IMR-90 (cell line): Measurements from ENCODE around the gene SRPK2. TPM values are rescaled to one million over a fixed set of nuclear protein-coding genes. Genes with fewer than 3 reads are reported as not detected.

Experiments used
- ATAC-seq: fragments of 200-7000 bp; cut with Tn5 transposase; 2 replicates; pipeline ENCODE4 v1.9.1; 2020; ENCODE audit warnings: low read depth, mild to moderate bottlenecking, moderate library complexity
- BruUV-seq: library from RNA; stranded (reverse); fragments of 400-500 nt; replicated peaks from 2 replicates; lab custom pipeline; 2021; lab: Mats Ljungman, UMichigan
- CTCF ChIA-PET: fragments of 300-600 bp; formaldehyde crosslinking; extraction: SDS; loops from one replicate; lab custom pipeline; 2021; ENCODE audit warnings: antibody characterized with exemption; lab: Yijun Ruan, JAX
- POLR2A ChIA-PET: fragments of 300-600 bp; sonication (Branson Sonifier 250); formaldehyde crosslinking; loops from one replicate; lab custom pipeline; 2022; ENCODE audit warnings: antibody characterized with exemption; ENCODE audit not compliant: unreplicated experiment; lab: Charles Lee
- DNase-seq: peaks from one replicate; pipeline ENCODE4 v3.0.0; 2013
- H2AFZ ChIP-seq: replicated peaks from 2 replicates; pipeline ENCODE3; 2013; ENCODE audit warnings: low read length, mild to moderate bottlenecking; ENCODE audit not compliant: poor library complexity
- H2AK5ac ChIP-seq: 2 replicates; pipeline ENCODE4 v1.6.1; 2013; ENCODE audit warnings: low read depth, low read length, inconsistent platforms
- H2AK9ac ChIP-seq: replicated peaks from 2 replicates; pipeline ENCODE3; 2013; ENCODE audit warnings: mild to moderate bottlenecking, low read depth, low read length, moderate library complexity; ENCODE audit not compliant: poor library complexity
- H2BK120ac ChIP-seq: 2 replicates; pipeline ENCODE4 v1.6.1; 2013; ENCODE audit warnings: low read depth, low read length, inconsistent platforms
- H2BK15ac ChIP-seq: 3 replicates; pipeline ENCODE4 v1.6.1; 2013; ENCODE audit warnings: low read depth, low read length, inconsistent platforms
- H2BK20ac ChIP-seq: 2 replicates; pipeline ENCODE4 v1.6.1; 2013; ENCODE audit warnings: low read depth, mild to moderate bottlenecking, inconsistent platforms, low read length, moderate library complexity
- H2BK5ac ChIP-seq: 2 replicates; pipeline ENCODE4 v1.6.1; 2013; ENCODE audit warnings: mild to moderate bottlenecking, low read depth, low read length, inconsistent platforms; ENCODE audit not compliant: poor library complexity, severe bottlenecking
- H3K14ac ChIP-seq: replicated peaks from 2 replicates; pipeline ENCODE4 v1.6.1; 2013; ENCODE audit warnings: low read depth, low read length, inconsistent platforms
- H3K18ac ChIP-seq: 2 replicates; pipeline ENCODE4 v1.6.1; 2013; ENCODE audit warnings: low read depth, low read length, control low read depth
- H3K23ac ChIP-seq: 2 replicates; pipeline ENCODE4 v1.6.1; 2013; ENCODE audit warnings: low read depth, low read length, inconsistent platforms
- H3K27ac ChIP-seq: 2 replicates; pipeline ENCODE4 v1.5.1; 2013; ENCODE audit warnings: mild to moderate bottlenecking, control low read depth, low read length; ENCODE audit not compliant: insufficient read depth
- H3K27me3 ChIP-seq: 2 replicates; pipeline ENCODE4 v1.6.1; 2013; ENCODE audit warnings: low read length; ENCODE audit not compliant: control insufficient read depth, insufficient read depth
- H3K36me3 ChIP-seq: 2 replicates; pipeline ENCODE4 v1.6.1; 2013; ENCODE audit warnings: low read length, mixed read lengths; ENCODE audit not compliant: control insufficient read depth, insufficient read depth
- H3K4ac ChIP-seq: 2 replicates; pipeline ENCODE4 v1.6.1; 2013; ENCODE audit warnings: low read depth, low read length, inconsistent platforms
- H3K4me1 ChIP-seq: 2 replicates; pipeline ENCODE4 v1.6.1; 2013; ENCODE audit warnings: low read length, mixed read lengths; ENCODE audit not compliant: control insufficient read depth, insufficient read depth
- H3K4me2 ChIP-seq: 2 replicates; pipeline ENCODE4 v1.6.1; 2013; ENCODE audit warnings: low read depth, mild to moderate bottlenecking, control low read depth, low read length, moderate library complexity
- H3K4me3 ChIP-seq: 2 replicates; pipeline ENCODE4 v1.5.1; 2013; ENCODE audit warnings: low read depth, mild to moderate bottlenecking, control low read depth, low read length, moderate library complexity; ENCODE audit not compliant: insufficient read depth
- H3K56ac ChIP-seq: 2 replicates; pipeline ENCODE4 v1.6.1; 2013; ENCODE audit warnings: low read length, inconsistent platforms; ENCODE audit not compliant: insufficient read depth; ENCODE audit errors: extremely low read depth
- H3K79me1 ChIP-seq, 2 experiments: 2 replicates each; pipeline ENCODE4 v1.6.1; 2013; ENCODE audit warnings: low read length in 2 of 2, inconsistent platforms in 1 of 2, low read depth in 1 of 2
- H3K9ac ChIP-seq: 2 replicates; pipeline ENCODE4 v1.6.1; 2013; ENCODE audit warnings: low read depth, low read length, control low read depth
- H3K9me1 ChIP-seq: 2 replicates; pipeline ENCODE4 v1.6.1; 2013; ENCODE audit warnings: low read length, inconsistent platforms; ENCODE audit not compliant: insufficient read depth
- H3K9me3 ChIP-seq: 2 replicates; pipeline ENCODE4 v1.6.1; 2013; ENCODE audit warnings: low read length; ENCODE audit not compliant: control insufficient read depth, insufficient read depth
- H4K20me1 ChIP-seq: 2 replicates; pipeline ENCODE4 v1.6.1; 2013; ENCODE audit warnings: low read length, inconsistent platforms; ENCODE audit not compliant: insufficient read depth
- H4K5ac ChIP-seq: 2 replicates; pipeline ENCODE4 v1.6.1; 2013; ENCODE audit warnings: mild to moderate bottlenecking, low read depth, low read length, control low read depth
- H4K8ac ChIP-seq, 2 experiments: 2 replicates each; pipeline ENCODE4 v1.6.1; 2013; ENCODE audit warnings: low read depth in 2 of 2, low read length in 2 of 2, control low read depth in 1 of 2, inconsistent platforms in 1 of 2
- H4K91ac ChIP-seq: 2 replicates; pipeline ENCODE4 v1.6.1; 2013; ENCODE audit warnings: low read depth, low read length, inconsistent platforms; ENCODE audit not compliant: insufficient read depth
- BHLHE40 ChIP-seq: fragments of 150-350 bp; IDR thresholded peaks from 2 replicates; pipeline ENCODE4 v1.6.1; 2016; ENCODE audit warnings: mild to moderate bottlenecking, low read depth, low read length
- CEBPB ChIP-seq: IDR thresholded peaks from 2 replicates; pipeline ENCODE4 v1.6.1; 2012; ENCODE audit warnings: low read depth, low read length, improper control_type of control experiment
- CHD1 ChIP-seq: IDR thresholded peaks from 2 replicates; pipeline ENCODE4 v1.6.1; 2012; ENCODE audit warnings: low read depth, low read length, improper control_type of control experiment
- CTCF ChIP-seq: conservative IDR thresholded peaks from 2 replicates; pipeline ENCODE4 v1.5.1; 2012; ENCODE audit warnings: mild to moderate bottlenecking, low read depth, low read length, improper control_type of control experiment
- ELK1 ChIP-seq: fragments of 150-350 bp; IDR thresholded peaks from 2 replicates; pipeline ENCODE4 v1.6.1; 2016; ENCODE audit warnings: low read depth, mild to moderate bottlenecking, low read length, moderate library complexity, borderline replicate concordance
- FOS ChIP-seq: fragments of 150-350 bp; IDR thresholded peaks from 2 replicates; pipeline ENCODE4 v1.6.1; 2016; ENCODE audit warnings: low read depth, low read length
- MAFK ChIP-seq: IDR thresholded peaks from 2 replicates; pipeline ENCODE4 v1.6.1; 2012; ENCODE audit warnings: low read depth, low read length, improper control_type of control experiment
- MAZ ChIP-seq: IDR thresholded peaks from 2 replicates; pipeline ENCODE4 v1.6.1; 2012; ENCODE audit warnings: low read depth, mild to moderate bottlenecking, low read length, improper control_type of control experiment, moderate library complexity, borderline replicate concordance
- NFE2L2 ChIP-seq: fragments of 150-350 bp; IDR thresholded peaks from 2 replicates; pipeline ENCODE4 v1.6.1; 2016; ENCODE audit warnings: low read depth, mild to moderate bottlenecking, low read length
- POLR2A ChIP-seq: IDR thresholded peaks from 2 replicates; pipeline ENCODE4 v1.6.1; 2012; ENCODE audit warnings: mild to moderate bottlenecking, low read depth, low read length
- RAD21 ChIP-seq: IDR thresholded peaks from 2 replicates; pipeline ENCODE4 v1.6.1; 2012; ENCODE audit warnings: low read length, improper control_type of control experiment
- RCOR1 ChIP-seq: IDR thresholded peaks from 2 replicates; pipeline ENCODE4 v1.6.1; 2012; ENCODE audit warnings: mild to moderate bottlenecking, low read length, improper control_type of control experiment; ENCODE audit not compliant: insufficient replicate concordance
- SMC3 ChIP-seq: fragments of 150-350 bp; IDR thresholded peaks from 2 replicates; pipeline ENCODE4 v1.6.1; 2016; ENCODE audit warnings: low read depth, mild to moderate bottlenecking, antibody characterized with exemption, low read length, moderate library complexity
- USF2 ChIP-seq: fragments of 150-350 bp; IDR thresholded peaks from 2 replicates; pipeline ENCODE4 v1.6.1; 2017; ENCODE audit warnings: mild to moderate bottlenecking, antibody characterized with exemption, low read length, low read depth
- dilution Hi-C: fragments of 300-500 bp; cut with HindIII; formaldehyde crosslinking; loops from one replicate; pipeline ENCODE4 v1.14.3; 2018; ENCODE audit warnings: low sequenced_read_pairs; ENCODE audit not compliant: unreplicated experiment
- in situ Hi-C: fragments of 300-500 bp; cut with MboI; formaldehyde crosslinking; loops from 3 replicates; pipeline ENCODE4 v1.14.3; 2019; ENCODE audit warnings: low sequenced_read_pairs, inconsistent platforms, mixed read lengths
- intact Hi-C: fragments of 100-400 bp; cut with micrococcal nuclease; formaldehyde crosslinking; loops from 2 replicates; pipeline ENCODE4 v1.10.0; 2022
- polyA plus RNA-seq, 3 experiments: library from polyadenylated mRNA; depleted of rRNA; stranded (reverse); fragments of >200 nt; gene quantifications; 2 replicates each; pipeline ENCODE4 v1.2.3, GENCODE V29; 2012; ENCODE audit warnings: low replicate concordance in 1 of 3
- total RNA-seq: library from RNA; depleted of rRNA; stranded (reverse); fragments of >200 nt; gene quantifications from 2 replicates; pipeline ENCODE4 v1.2.3, GENCODE V29; 2012

The SRPK2 gene
- total and polyA plus RNA-seq, 2 of the 4 experiments (the other 2 are of a cell fraction) = 13.2 to 33.0 TPM

GRCh38 chr7:105246679-105247078 is 142.0 kb downstream of the SRPK2 start:
- Histone ChIP-seq H3K27ac (no peak overlapping the region), H3K36me3 (no peaks in the 10 kb centered on the region), H3K14ac (no peak overlapping the region), H4K8ac (no peak overlapping the region), H3K18ac (no peak overlapping the region), H3K79me1 (peaks cover 62 to 85% of the 10 kb centered on the region in 2 experiments), H2AK5ac (no peak overlapping the region), H3K56ac (no peak overlapping the region), H4K5ac (no peak overlapping the region), H2AK9ac (no peak overlapping the region), H2BK120ac (no peak overlapping the region), H3K4me3 (no peak overlapping the region), H3K4me1 (peaks cover 5% of the 10 kb centered on the region), H3K9ac (no peak overlapping the region), H3K4ac (no peak overlapping the region), H3K4me2 (no peak overlapping the region), H2BK5ac (no peak overlapping the region), H2BK20ac (no peak overlapping the region), H3K23ac (no peak overlapping the region), H3K9me1 (peaks cover 15% of the 10 kb centered on the region; the same call in 1 of the 2 replicates), H4K20me1 (peaks cover 36% of the 10 kb centered on the region; the same call in 1 of the 2 replicates), H3K9me3 (no peaks in the 10 kb centered on the region), H2BK15ac (no peak overlapping the region), H2AFZ (no peak overlapping the region), H4K91ac (no peak overlapping the region), H3K27me3 (no peaks in the 10 kb centered on the region)
- TF ChIP-seq CEBPB (no peak), FOS (no peak), MAZ (no peak), CHD1 (no peak), NFE2L2 (no peak), SMC3 (no peak), ELK1 (no peak), RAD21 (no peak), USF2 (no peak), CTCF (no peak), MAFK (no peak), POLR2A (no peak), BHLHE40 (no peak), RCOR1 (no peak)
- ATAC-seq = no peak
- dilution Hi-C loops = no loop called here
- ChIA-PET CTCF (no interaction called here), POLR2A (no interaction called here)
- in situ Hi-C loops = no loop called here
- intact Hi-C loops = no loop called here
- no peak for DNase-seq
- BruUV-seq = no TSS peak
